Measurements from ENCODE around the gene DENND4B.

The DENND4B gene

DNA sequence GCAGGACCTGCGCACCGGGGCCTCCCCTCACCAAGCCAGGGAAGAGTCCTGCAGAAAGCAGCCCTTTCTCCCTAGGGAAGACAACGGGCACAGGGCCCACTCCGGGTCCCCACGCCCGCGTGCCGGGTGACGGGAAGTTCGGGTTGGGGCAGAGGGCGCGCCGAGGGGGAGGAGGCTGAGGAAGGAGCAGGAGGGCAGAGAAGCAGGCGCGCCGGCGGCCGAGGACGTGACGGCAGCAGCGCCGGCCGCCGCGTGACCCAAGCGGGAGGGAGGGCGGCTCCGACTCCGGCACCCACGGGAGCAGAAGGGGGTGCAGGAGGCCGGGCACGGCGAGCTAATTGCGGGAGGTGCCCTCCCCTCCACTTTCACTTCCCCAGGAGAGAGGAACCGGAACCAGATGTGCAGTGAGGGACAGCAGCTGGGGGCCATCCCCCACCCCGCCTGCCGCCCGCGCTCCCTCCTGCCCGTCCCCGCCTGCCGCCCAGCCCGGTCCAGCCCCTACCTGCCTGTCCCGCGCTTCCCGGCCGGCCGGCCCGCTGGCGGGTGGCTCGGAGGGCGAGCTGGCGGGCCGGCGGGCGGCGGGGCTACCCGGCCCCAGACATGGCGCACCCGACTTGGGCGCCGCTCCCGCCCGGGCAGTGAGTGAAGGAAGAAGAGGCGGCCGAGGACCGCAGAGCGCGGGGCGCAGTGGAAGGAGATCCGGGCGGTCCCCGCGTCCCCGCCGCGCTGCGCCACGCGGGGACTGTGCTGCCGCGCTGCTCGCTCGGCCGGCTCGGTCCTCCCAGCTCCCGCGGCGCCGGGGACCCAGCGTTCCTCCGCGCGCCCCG is 510 bp downstream of the DENND4B start:
- DNase-seq (ENCODE audit: low read depth in 2 of 2, low spot score in 1 of 2), result peak; percentile 33 to 50

DNA sequence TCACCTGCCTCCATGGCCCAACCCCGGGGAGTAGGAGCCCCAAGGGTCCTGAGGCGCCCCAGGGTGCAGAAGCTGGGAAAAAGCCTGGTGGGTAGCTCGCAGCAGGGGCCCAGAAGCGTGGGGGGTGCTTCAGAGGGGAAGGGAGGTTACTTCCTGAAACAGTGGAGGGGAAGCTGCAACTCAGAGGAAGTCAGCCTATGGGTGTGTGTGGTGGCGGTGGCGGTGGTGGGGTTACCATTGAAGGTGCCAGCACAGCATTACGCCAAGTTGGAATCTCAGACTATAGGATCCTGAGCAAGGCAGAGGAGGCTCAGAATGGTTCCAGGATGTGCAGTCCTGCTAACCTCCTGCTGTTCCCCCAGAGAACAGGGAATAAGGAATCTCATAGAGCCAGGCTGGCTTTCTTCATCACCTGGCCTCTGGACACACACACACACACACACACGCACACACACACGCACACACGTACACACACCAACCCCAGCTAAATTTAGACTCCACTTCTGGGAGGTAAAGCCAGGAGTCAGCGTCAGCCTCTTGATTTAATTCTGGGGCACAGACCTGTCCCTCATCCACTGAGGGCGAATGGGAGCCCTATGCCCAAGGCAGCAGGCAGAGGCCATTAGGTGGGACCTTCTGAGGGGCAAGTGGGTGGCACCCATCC is 1.3 kb downstream of the DENND4B start:
- DNase-seq (ENCODE audit: low read depth in 2 of 2, low spot score in 1 of 2), result peak; percentile 59 to 65

- no peak for DNase-seq (ENCODE audit: low read depth in 2 of 2, low spot score in 1 of 2)
Observed at GRCh38 chr1:153944827-153945117, 1.7 kb downstream of the DENND4B start.

DNA sequence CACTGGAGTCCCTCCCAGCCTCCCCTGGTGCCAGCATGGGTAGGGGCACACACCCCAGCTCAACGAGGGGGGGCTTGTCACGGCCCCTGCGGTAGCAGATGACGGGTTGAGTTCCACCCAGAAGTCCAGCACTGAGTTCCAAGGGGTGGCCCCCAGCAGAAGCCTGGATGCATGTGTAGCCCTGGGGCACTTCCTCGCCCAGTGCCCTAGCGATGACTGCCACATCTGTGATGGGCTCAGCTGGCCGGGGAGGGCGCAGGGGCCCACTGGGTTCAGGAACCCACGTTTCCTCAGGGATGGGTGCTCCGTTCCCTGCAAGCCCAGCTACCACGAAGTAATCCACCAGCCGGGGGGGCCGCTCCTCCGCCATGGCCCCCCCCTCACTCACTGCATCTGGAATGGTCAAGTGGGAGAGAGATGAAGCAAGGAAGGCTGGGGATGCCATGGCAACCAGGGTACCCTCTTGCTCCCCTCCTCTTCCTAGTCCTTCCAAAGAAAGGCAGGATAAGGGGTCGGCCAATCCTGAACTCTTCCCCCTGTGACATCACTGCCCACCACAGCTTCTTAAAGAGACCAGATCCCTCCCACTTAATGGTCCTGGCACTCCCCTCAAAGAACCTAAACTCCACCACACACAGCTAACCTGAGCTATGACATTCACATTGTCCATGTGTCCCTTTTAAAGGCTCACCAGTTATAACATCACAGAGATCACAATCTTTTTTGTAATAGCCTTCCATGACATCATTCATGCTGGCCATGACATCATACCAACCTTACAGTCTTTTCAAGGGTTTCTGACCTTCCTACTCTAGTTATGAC is 2.3 kb downstream of the DENND4B start:
- no peak for DNase-seq (ENCODE audit: low read depth in 2 of 2, low spot score in 1 of 2)

DNA sequence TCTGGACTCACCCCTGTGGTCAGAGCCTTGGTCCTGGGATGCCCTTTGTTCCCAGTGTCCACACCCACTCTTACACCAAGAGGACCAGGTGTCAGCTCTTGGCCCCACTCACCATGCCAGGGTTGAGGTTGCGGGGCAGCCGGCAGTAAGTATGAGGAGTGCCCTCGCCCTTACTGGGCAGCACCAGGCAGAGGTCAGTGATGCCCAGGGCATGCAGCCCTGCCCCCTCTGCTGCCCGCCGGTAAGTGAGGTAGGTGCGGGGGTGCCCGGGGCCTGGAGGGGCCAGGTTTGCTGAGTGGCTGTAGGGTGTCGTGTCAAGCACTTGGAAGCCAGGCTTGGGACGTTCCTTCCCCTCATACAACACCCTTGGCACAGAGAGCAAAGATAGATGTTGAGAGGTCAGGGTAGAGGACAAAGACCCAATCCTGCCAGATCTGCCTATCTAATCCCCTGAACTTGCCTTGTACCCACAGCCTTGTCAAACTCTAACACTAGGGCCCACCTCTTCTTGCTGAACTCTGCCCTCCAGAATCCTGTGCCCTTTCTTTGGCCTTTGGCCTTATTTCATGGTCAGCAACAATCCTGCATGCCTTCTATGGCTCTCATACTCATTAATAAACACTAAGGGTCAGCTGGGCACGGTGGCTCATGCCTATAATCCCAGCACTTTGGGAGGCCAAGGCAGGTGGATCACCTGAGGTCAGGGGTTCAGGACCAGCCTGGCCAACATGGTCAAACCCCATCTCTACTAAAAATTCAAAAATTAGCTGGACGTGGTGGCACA is 3.6 kb downstream of the DENND4B start:
- no peak for DNase-seq (ENCODE audit: low read depth in 2 of 2, low spot score in 1 of 2)

DNA sequence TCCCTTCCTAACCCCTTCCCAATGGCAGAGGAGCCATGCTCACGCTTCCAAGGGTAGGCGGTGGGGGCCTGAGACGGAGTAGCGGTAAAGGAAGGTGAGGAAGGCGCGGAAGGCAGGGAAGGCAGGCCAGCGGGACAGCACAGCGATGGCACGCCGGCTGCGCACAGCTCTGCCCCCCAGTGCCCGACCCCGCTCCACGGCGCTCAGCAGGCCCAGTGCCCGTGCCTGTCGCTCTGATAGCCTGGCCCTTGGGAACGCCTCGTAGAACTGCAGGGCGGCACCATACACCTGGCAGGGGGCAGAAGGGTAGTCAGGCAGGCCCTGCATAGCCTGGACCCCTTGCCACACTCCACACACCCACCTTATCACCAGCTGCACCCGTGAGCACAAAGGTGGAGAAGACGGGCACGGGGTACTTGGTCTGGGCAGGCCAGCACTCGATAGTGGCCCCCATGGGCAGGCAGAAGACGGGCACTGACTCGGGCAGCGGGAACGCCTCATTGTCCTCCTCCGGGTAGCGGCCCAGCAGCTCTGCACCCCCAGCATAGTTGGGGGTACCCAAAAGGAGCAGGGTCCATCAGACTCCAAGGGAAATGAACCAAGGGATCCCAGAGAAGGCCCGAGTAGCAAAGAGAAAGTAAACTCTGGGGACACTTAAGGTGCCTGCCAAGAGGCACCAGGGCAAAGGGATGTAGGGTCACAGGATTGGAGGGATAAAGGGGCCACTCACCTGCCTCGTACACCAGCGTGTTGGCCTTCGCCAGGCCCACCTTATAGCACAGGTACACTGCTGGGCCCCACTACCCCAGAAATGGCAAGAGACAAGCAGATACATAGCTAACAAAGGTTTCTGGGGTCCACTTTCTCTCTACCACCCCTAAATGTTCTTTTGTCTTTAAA is 4.4 kb downstream of the DENND4B start:
- DNase-seq (ENCODE audit: low read depth in 2 of 2, low spot score in 1 of 2), result no peak

DNA sequence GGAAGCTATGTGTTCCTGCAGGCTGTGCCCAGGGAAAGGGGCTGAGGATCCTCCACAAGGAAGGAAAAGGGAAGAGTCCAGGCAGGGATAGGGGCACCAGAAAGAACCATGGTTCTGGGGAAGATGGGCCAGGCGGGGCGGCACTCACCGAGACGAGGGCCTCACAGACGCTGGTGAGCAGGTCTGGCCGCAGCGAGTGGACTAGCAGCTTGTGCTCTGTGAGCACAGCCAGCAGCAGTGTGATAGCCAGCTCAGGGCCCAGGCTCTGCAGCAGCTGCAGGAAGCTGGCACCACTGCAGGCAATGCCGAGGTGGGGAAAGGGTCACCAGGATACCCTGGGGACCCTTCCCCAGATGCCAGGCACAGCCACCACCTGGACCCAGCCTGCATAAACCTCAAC is 5.8 kb downstream of the DENND4B start:
- DNase-seq (ENCODE audit: low read depth in 2 of 2, low spot score in 1 of 2), result no peak

DNA sequence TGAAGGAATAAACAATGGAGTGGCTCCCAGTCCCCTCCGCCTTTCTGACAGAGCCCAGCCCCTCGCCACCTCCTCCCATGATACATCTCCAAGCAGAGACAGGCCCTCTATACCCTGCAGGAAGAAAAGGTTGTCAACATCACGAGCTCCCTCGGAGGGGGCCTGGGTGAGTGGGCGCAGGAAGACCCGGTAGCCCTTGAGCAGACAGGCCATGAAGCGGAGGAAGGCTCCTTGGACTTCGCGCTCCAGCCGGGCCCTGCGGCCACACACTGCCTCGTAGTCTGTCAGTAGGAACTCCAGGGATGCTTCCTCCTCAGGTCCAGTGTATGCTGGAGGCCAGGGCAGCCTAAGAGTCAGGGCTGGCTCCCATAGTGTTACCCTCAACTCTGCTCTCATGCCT is 7.0 kb downstream of the DENND4B start:
- DNase-seq (ENCODE audit: low read depth in 2 of 2, low spot score in 1 of 2), result no peak

DNA sequence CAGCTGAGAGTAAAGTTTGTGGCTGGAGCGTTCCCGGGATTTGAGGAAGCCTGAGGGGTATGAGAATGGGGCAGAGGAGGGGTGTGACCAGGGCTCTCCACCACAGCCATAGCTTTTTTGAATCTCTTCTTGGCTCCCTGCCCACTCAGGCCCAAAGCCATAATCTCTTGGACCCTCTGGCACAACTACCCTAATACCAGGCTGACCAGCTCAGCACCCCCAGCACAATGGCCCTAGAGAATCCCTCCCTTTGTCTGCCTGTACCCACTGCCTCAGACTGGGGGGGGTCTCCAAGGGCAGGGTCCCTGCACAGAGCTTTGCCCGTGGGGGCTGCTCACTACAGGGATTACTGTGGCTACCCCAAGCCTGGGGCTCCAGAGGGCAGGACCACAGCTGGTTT is 7.5 kb downstream of the DENND4B start:
- no peak for DNase-seq (ENCODE audit: low read depth in 2 of 2, low spot score in 1 of 2)

DNA sequence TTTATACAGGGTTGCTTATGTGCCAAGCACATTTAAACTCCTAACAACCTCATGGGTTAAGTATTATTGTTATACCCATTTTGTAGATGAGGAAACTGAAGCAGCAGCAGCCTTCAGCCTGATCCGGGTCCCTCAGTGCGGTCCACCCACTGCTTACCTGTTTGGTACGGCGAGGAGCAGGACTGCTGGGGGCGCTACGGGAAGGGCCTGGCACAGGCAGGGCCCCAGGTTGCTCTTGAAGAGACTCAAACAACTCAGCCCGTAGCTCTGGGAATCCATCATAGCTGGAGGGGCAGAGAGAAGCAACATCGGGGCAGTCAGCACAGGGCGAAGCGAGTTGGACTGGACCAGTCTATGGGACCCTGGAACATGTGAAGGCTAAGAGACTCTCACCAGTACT is 9.2 kb downstream of the DENND4B start:
- no peak for DNase-seq (ENCODE audit: low read depth in 2 of 2, low spot score in 1 of 2)

- no peak for DNase-seq (ENCODE audit: low read depth in 2 of 2, low spot score in 1 of 2)
Observed at GRCh38 chr1:153936011-153936802, 10.3 kb downstream of the DENND4B start.

GRCh38 chr1:153934746-153935145 is 11.8 kb downstream of the DENND4B start:
- no peak for DNase-seq (ENCODE audit: low read depth in 2 of 2, low spot score in 1 of 2)

GRCh38 chr1:153933955-153934354 is 12.6 kb downstream of the DENND4B start:
- DNase-seq (ENCODE audit: low read depth in 2 of 2, low spot score in 1 of 2), result no peak

DNA sequence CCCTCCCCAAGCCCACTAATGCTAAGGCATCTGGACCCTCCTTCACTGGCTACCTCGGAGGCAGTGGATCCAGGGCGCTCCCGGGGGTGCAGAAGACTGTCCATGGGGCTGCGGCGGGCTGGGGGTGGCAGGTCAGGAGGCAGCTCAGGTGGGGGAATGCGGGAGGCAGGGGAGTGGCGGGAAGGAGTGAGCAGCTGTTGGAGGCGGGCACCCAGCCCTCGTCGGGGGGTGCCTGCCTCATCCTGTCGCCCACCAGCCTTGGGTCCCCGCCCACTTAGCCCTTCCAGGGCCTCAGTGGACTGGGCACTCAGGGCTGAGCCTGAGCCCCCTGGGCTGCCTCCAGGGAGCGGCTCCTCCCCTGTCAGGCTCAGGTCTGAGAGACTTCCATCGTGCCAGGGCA is 13.1 kb downstream of the DENND4B start:
- DNase-seq (ENCODE audit: low read depth in 2 of 2, low spot score in 1 of 2), result no peak

DNA sequence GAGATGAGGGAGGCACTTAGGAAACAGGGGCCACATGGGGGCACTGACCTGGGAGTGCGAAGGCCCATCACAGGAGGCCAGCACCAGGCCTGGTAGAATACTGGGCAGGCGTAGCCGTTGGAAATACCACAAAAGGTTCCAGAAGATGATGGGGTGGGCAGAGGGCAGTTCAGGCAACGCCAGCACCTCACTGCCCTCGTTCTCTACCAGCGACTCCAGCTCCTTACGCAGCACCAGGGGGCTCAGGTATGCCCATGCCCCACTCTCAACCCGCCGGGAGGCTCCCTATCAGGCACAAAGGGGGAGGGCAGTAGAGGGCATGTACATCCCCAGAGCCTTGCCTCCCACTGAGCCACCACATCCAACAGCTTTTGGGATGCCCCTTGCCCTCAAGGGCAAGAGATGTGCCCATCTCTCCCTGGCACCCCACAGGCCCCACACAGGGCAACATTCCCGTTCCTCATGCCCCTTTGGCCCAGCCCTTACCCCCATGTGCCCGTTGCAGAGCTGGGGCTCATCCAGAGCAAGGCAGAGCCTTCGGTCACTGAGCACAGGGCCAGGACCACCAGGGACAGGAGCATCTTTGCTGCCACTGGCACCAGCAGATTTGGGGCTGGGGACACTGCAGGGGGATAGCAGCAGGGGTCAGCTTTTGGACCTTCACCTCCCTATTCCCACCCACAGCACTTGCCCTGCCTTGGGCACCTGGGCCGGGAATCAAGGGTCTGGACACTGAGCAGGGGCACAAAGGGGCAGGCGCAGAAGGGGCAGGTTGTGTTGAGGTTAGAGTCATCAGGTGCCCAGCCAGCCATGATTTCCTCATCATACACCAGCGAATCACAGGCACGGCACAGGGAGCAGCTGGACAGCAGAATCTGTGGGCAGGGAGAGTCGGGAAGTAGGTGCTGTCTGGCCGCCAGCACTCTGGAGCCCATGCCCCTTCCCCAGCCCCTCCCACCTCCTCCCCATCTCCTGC is 14.1 kb downstream of the DENND4B start:
- no peak for DNase-seq (ENCODE audit: low read depth in 2 of 2, low spot score in 1 of 2)

- DNase-seq (ENCODE audit: low read depth in 2 of 2, low spot score in 1 of 2), result no peak
Observed at GRCh38 chr1:153929981-153930948, 16.3 kb downstream of the DENND4B start.

- no peak for DNase-seq (ENCODE audit: low read depth in 2 of 2, low spot score in 1 of 2)
Observed at GRCh38 chr1:153929426-153929825, 17.1 kb downstream of the DENND4B start.
